ENCODE results near the gene EVPL.

DNA sequence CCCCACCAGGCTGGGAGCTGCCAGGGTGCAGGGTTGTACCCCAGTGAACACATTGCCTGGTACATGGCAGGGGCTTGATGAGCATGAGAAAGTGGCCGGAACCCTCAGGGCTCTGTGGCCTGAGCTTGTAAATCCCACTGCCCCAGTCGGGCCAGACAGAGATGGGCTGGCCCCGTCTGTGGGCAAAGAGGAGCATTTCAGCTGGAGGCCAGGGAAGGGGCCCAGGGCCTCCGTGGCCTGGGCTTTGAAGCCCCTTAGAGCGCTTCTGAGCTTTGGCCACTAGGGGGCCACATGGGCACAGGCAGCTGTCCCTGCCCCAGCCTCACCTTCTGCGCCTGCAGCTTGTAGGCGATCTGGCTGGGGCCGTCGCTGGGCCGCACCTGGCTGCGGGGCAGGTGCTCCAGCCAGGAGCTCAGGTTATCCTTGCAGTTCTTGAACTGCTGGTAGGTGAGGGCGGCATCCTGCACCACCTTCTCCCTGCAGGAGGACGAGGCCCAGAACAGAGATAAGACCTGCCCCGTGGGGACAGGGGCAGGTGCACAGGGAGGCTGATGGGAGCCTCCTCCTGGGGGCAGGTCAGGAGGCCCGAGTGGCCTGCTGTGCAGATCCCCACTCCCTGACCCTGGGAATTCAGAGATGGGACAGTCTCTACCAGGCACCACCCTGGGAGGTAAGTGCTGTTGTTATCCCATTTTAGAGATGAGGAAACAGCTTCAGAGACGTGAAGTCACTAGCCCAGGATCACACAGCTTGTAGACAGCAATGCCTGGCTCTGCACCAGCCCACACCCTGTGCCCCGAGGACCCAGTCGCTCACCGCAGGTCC, 12.8 kb downstream of the EVPL start:
- TF ChIP-seq, protein P1, sequence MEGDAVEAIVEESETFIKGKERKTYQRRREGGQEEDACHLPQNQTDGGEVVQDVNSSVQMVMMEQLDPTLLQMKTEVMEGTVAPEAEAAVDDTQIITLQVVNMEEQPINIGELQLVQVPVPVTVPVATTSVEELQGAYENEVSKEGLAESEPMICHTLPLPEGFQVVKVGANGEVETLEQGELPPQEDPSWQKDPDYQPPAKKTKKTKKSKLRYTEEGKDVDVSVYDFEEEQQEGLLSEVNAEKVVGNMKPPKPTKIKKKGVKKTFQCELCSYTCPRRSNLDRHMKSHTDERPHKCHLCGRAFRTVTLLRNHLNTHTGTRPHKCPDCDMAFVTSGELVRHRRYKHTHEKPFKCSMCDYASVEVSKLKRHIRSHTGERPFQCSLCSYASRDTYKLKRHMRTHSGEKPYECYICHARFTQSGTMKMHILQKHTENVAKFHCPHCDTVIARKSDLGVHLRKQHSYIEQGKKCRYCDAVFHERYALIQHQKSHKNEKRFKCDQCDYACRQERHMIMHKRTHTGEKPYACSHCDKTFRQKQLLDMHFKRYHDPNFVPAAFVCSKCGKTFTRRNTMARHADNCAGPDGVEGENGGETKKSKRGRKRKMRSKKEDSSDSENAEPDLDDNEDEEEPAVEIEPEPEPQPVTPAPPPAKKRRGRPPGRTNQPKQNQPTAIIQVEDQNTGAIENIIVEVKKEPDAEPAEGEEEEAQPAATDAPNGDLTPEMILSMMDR (IDR thresholded peaks at IDR 0.05; ENCODE audit: borderline replicate concordance, extremely low read depth, low read length, poor library complexity, severe bottlenecking): peak; percentile 96
- TF ChIP-seq EZH2 (IDR thresholded peaks at IDR 0.05; ENCODE audit: borderline replicate concordance, low read depth, low read length, severe bottlenecking): no peak

Measured in DND-41 (cell line).